HUES64 (cell line): ENCODE data around the gene FBXO46. TPM values are rescaled to one million over a fixed set of nuclear protein-coding genes. Genes with fewer than 3 reads are reported as not detected.

Experiments used
- H3K27ac ChIP-seq: 2 replicates; pipeline ENCODE4 v1.7.0; 2013; ENCODE audit warnings: low read depth, low read length, inconsistent platforms
- H3K27me3 ChIP-seq: 2 replicates; pipeline ENCODE4 v1.6.1; 2013; ENCODE audit warnings: mild to moderate bottlenecking, low read length; ENCODE audit not compliant: insufficient read depth
- H3K36me3 ChIP-seq: 2 replicates; pipeline ENCODE4 v1.6.1; 2013; ENCODE audit warnings: mild to moderate bottlenecking, low read length; ENCODE audit not compliant: insufficient read depth
- H3K4me1 ChIP-seq: 2 replicates; pipeline ENCODE4 v1.6.1; 2013; ENCODE audit warnings: mild to moderate bottlenecking, low read length, moderate library complexity; ENCODE audit not compliant: insufficient read depth
- H3K4me3 ChIP-seq: 2 replicates; pipeline ENCODE4 v1.5.1; 2013; ENCODE audit warnings: mild to moderate bottlenecking, low read length, moderate library complexity
- H3K9ac ChIP-seq: 2 replicates; pipeline ENCODE4 v1.6.1; 2013; ENCODE audit warnings: mild to moderate bottlenecking, low read depth, low read length
- H3K9me3 ChIP-seq: 2 replicates; pipeline ENCODE4 v1.6.1; 2013; ENCODE audit warnings: low read depth, low read length; ENCODE audit not compliant: insufficient read depth
- WGBS: fragments of 150-250, 120-280 bp; methylation state at CpG from one replicate; pipeline ENCODE4 v1.1.7; 2013; ENCODE audit warnings: missing lambda C conversion rate; 5-methylcytosine and 5-hydroxymethylcytosine counted together
- polyA plus RNA-seq, 2 experiments: library from polyadenylated mRNA; stranded (reverse); fragments of 50-300 nt; gene quantifications; one replicate each; pipeline ENCODE4 v1.2.3, GENCODE V29; 2013

FBXO46 gene
- 14.2 TPM for polyA plus RNA-seq (2013, experiment 1 of 2)
- polyA plus RNA-seq (2013, experiment 2 of 2) = 13.4 TPM

- Histone ChIP-seq H3K27me3 (no peaks in the 10 kb centered on the region), H3K9ac (peak within 1 kb of the TSS; percentile 79), H3K27ac (peak within 1 kb of the TSS; percentile 50), H3K9me3 (no peaks in the 10 kb centered on the region), H3K36me3 (no peaks in the 10 kb centered on the region), H3K4me1 (no peaks in the 10 kb centered on the region), H3K4me3 (peak within 1 kb of the TSS; percentile 87)
- 2% methylated on average over 48 of the region's 48 CpGs for WGBS
Measured at GRCh38 chr19:45730368-45731288, at the start of gene FBXO46. Gene FBXO46, minus strand, starts transcription at chr19:45730896. Its CDS starts 17,401 bp downstream, at chr19:45713495.

GRCh38 chr19:45780146-45780447 is 49.4 kb upstream of the FBXO46 start:
- peaks cover 17% of the 10 kb centered on the region; the same call in 1 of the 2 replicates for H3K4me1 ChIP-seq
- H3K27me3 ChIP-seq = peaks cover 5% of the 10 kb centered on the region; the same call in 1 of the 2 replicates
- 0 out of 2 replicates have a peak overlapping the region, but pooled peaks have one; percentile 12 for H3K9ac ChIP-seq
- H3K9me3 ChIP-seq = no peaks in the 10 kb centered on the region
- 50% methylated on average over 4 of the region's 4 CpGs for WGBS
- H3K4me3 ChIP-seq = peak overlapping the region; percentile 55
- H3K27ac ChIP-seq = no peak overlapping the region
- peaks cover 26% of the 10 kb centered on the region for H3K36me3 ChIP-seq

GRCh38 chr19:45779231-45780145 is 48.8 kb upstream of the FBXO46 start:
- Histone ChIP-seq H3K9ac (0 out of 2 replicates have a peak overlapping the region, but pooled peaks have one; percentile 12), H3K27me3 (peaks cover 5% of the 10 kb centered on the region; the same call in 1 of the 2 replicates), H3K4me3 (peak overlapping the region; percentile 55), H3K9me3 (no peaks in the 10 kb centered on the region), H3K4me1 (peaks cover 17% of the 10 kb centered on the region; the same call in 1 of the 2 replicates), H3K36me3 (peaks cover 21% of the 10 kb centered on the region), H3K27ac (no peak overlapping the region)
- WGBS = 2% methylated on average over 48 of the region's 48 CpGs

GRCh38 chr19:45778010-45778661 is 47.4 kb upstream of the FBXO46 start:
- H3K4me3 ChIP-seq = no peak overlapping the region
- peaks cover 13% of the 10 kb centered on the region; the same call in 1 of the 2 replicates for H3K4me1 ChIP-seq
- peaks cover 5% of the 10 kb centered on the region; the same call in 1 of the 2 replicates for H3K27me3 ChIP-seq
- H3K36me3 ChIP-seq = peaks cover 20% of the 10 kb centered on the region
- H3K9me3 ChIP-seq = no peaks in the 10 kb centered on the region
- no peak overlapping the region for H3K9ac ChIP-seq
- no peak overlapping the region for H3K27ac ChIP-seq
- 93% methylated on average over 28 of the region's 28 CpGs for WGBS

GRCh38 chr19:45777395-45777961 is 46.8 kb upstream of the FBXO46 start:
- Histone ChIP-seq H3K36me3 (peaks cover 20% of the 10 kb centered on the region), H3K9ac (no peak overlapping the region), H3K27ac (no peak overlapping the region), H3K4me3 (no peak overlapping the region), H3K9me3 (no peaks in the 10 kb centered on the region), H3K27me3 (peaks cover 5% of the 10 kb centered on the region; the same call in 1 of the 2 replicates), H3K4me1 (peaks cover 13% of the 10 kb centered on the region; the same call in 1 of the 2 replicates)
- 96% methylated on average over 34 of the region's 34 CpGs for WGBS

GRCh38 chr19:45774765-45775164 is 44.1 kb upstream of the FBXO46 start:
- peaks cover 20% of the 10 kb centered on the region for H3K36me3 ChIP-seq
- peaks cover 4% of the 10 kb centered on the region; the same call in 1 of the 2 replicates for H3K4me1 ChIP-seq
- WGBS = 76% methylated on average over 9 of the region's 9 CpGs
- no peak overlapping the region for H3K4me3 ChIP-seq
- 0 out of 2 replicates have a peak, but pooled peaks cover under 1% of the 10 kb centered on the region for H3K27me3 ChIP-seq
- H3K9ac ChIP-seq = no peak overlapping the region
- H3K27ac ChIP-seq = no peak overlapping the region
- no peaks in the 10 kb centered on the region for H3K9me3 ChIP-seq

- Histone ChIP-seq H3K4me3 (no peak overlapping the region), H3K4me1 (no peaks in the 10 kb centered on the region), H3K9ac (no peak overlapping the region), H3K27me3 (no peaks in the 10 kb centered on the region), H3K36me3 (peaks cover 20% of the 10 kb centered on the region), H3K9me3 (no peaks in the 10 kb centered on the region), H3K27ac (no peak overlapping the region)
- 80% methylated on average over 1 of the region's 2 CpGs for WGBS
Measured at GRCh38 chr19:45773384-45773783, 42.7 kb upstream of the FBXO46 start.

- H3K36me3 ChIP-seq = peaks cover 16% of the 10 kb centered on the region
- H3K9ac ChIP-seq = no peak overlapping the region
- H3K4me1 ChIP-seq = no peaks in the 10 kb centered on the region
- no peak overlapping the region for H3K27ac ChIP-seq
- H3K4me3 ChIP-seq = no peak overlapping the region
- H3K9me3 ChIP-seq = no peaks in the 10 kb centered on the region
- no peaks in the 10 kb centered on the region for H3K27me3 ChIP-seq
- WGBS = 94% methylated on average over 3 of the region's 3 CpGs
Measured at GRCh38 chr19:45772912-45773311, 42.2 kb upstream of the FBXO46 start.

- Histone ChIP-seq H3K27me3 (no peaks in the 10 kb centered on the region), H3K9ac (no peak overlapping the region), H3K4me1 (no peaks in the 10 kb centered on the region), H3K9me3 (no peaks in the 10 kb centered on the region), H3K27ac (no peak overlapping the region), H3K36me3 (peaks cover 9% of the 10 kb centered on the region), H3K4me3 (no peak overlapping the region)
- 78% methylated on average over 14 of the region's 14 CpGs for WGBS
Measured at GRCh38 chr19:45772130-45772840, 41.6 kb upstream of the FBXO46 start.
